IPS DF 6.9 (cell line): Measurements from ENCODE around the gene ACAD11.
"Not testable (repeated sequence)": the region's sequence is repeated elsewhere in the genome, so short reads cannot be mapped to it uniquely, and the experiment has no call there.

Experiments used
- DNase-seq: peaks from one replicate; pipeline ENCODE4 v3.0.0-alpha.2; 2013; ENCODE audit warnings: low read depth, low spot score
- H3K27ac ChIP-seq: one replicate; pipeline ENCODE4 v1.5.1; 2013; ENCODE audit warnings: low read length, control low read depth
- H3K27me3 ChIP-seq: 2 replicates; pipeline ENCODE4 v1.6.1; 2013; ENCODE audit warnings: mild to moderate bottlenecking, low read length; ENCODE audit not compliant: control insufficient read depth, insufficient read depth
- H3K36me3 ChIP-seq: 2 replicates; pipeline ENCODE4 v1.6.1; 2013; ENCODE audit warnings: low read length; ENCODE audit not compliant: control insufficient read depth, insufficient read depth
- H3K4me1 ChIP-seq: 2 replicates; pipeline ENCODE4 v1.6.1; 2013; ENCODE audit warnings: low read length; ENCODE audit not compliant: control insufficient read depth, insufficient read depth
- H3K4me3 ChIP-seq: 2 replicates; pipeline ENCODE4 v1.5.1; 2013; ENCODE audit warnings: mild to moderate bottlenecking, low read length
- H3K9me3 ChIP-seq: 2 replicates; pipeline ENCODE4 v1.6.1; 2013; ENCODE audit warnings: low read length, inconsistent platforms; ENCODE audit not compliant: control insufficient read depth, insufficient read depth
- WGBS: extraction: QIAGEN DNeasy Blood & Tissue Kit; methylation state at CpG from one replicate; pipeline ENCODE4 v1.1.7; 2013; ENCODE audit warnings: mixed read lengths, missing lambda C conversion rate; ENCODE audit not compliant: insufficient read length, insufficient coverage; 5-methylcytosine and 5-hydroxymethylcytosine counted together

The ACAD11 gene

DNA sequence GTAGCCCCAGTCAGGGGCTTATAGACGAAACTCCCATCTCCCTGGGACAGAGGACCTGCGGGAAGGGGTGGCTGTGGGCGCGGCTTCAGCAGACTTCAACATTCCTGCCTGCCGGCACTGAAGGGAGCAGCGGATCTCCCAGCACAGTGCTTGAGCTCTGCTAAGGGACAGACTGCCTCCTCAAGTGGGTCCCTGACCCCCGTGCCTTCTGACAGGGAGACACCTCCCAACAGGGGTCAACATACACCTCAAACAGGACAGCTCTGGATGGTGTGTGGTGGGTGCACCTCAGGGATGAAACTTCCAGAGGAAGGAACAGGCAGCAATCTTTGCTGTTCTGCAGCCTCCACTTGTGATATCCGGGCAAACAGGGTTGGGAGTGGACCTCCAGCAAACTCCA, 53.0 kb downstream of the ACAD11 start:
- no CpG with 5 or more reads among the region's 8 CpGs for WGBS
- H3K27ac ChIP-seq, DNase-seq: not testable (repeated sequence)

DNA sequence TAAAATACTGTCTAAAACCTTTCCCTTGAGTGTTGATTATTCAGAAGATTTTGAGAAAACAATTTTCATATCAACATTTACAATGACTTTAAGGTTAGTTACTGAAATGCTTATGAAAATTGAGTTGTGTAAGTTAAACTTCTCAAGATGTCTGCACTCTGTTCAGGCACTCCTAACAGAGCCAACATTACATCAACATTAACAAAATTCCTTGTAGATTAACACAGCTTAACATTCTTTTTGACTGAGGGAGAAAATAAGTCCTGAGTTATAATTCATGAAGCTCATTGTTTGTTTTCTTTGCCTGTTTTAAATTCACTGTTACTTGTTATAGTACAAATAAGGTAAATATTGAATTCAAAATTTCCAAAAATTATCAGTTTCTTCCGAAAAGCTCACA, 53.5 kb downstream of the ACAD11 start:
- no peaks in the 10 kb centered on the region for H3K9me3 ChIP-seq
- no peak overlapping the region for H3K27ac ChIP-seq
- no peaks in the 10 kb centered on the region for H3K36me3 ChIP-seq
- H3K27me3 ChIP-seq, result no peaks in the 10 kb centered on the region
- no peak for DNase-seq
- H3K4me1 ChIP-seq, result no peaks in the 10 kb centered on the region; the same call in 1 of the 2 replicates
- no peak overlapping the region for H3K4me3 ChIP-seq
- WGBS, result no CpG with 5 or more reads among the region's 1 CpG

More for the DNA sequence above, 53.0 kb downstream of the ACAD11 start:
- H3K36me3 ChIP-seq, H3K27me3 ChIP-seq, H3K4me3 ChIP-seq, H3K9me3 ChIP-seq, H3K4me1 ChIP-seq: not testable (repeated sequence)

DNA sequence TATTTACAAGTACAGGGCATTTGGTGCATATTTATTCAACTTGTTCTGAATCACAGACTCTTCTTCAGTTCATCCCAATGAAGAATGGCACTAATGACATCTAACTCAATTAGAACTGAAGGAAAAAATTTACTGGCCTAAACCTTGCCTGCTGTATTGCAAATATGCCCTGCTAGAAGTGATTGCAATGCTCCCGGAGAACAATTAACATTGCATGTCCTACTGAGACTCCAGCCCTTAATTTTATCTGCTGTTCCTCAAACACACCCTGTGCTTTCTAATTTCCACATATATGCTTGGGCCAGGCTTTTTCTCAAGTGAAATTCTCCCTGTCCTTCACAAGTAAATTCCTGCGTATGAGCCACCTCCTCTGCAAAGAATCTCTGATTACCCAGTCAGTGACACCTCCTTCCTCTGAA, 54.2 kb downstream of the ACAD11 start:
- Histone ChIP-seq H3K27me3 (no peaks in the 10 kb centered on the region), H3K27ac (no peak overlapping the region), H3K9me3 (no peaks in the 10 kb centered on the region), H3K4me1 (no peaks in the 10 kb centered on the region; the same call in 1 of the 2 replicates), H3K36me3 (no peaks in the 10 kb centered on the region), H3K4me3 (no peak overlapping the region)
- no CpG with 5 or more reads among the region's 2 CpGs for WGBS
- DNase-seq, result no peak

DNA sequence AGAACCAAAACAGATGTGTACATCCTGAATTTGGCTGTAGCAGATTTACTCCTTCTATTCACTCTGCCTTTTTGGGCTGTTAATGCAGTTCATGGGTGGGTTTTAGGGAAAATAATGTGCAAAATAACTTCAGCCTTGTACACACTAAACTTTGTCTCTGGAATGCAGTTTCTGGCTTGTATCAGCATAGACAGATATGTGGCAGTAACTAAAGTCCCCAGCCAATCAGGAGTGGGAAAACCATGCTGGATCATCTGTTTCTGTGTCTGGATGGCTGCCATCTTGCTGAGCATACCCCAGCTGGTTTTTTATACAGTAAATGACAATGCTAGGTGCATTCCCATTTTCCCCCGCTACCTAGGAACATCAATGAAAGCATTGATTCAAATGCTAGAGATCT, 59.0 kb downstream of the ACAD11 start:
- WGBS, result no CpG with 5 or more reads among the region's 1 CpG
- H3K27me3 ChIP-seq, DNase-seq, H3K4me3 ChIP-seq, H3K36me3 ChIP-seq, H3K27ac ChIP-seq, H3K4me1 ChIP-seq, H3K9me3 ChIP-seq: not testable (repeated sequence)

DNA sequence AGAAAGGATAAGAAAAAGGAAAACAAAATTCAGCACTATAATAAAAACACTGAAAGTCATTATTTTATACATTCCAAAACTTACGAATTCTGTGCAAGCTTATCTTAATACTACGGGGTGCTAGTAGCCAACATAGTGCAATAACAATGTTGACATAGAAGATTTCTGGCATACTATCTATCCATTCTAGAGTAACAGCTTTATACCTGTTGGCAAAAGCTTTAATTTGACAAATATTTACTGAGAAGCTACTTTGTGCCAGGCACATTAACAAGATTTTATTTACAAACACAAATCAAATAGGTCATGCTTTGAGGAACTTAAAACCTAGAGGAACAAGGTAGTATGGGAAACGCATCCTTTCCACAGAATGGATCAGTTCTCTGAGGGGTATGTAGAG, 61.4 kb downstream of the ACAD11 start:
- no CpG with 5 or more reads among the region's 3 CpGs for WGBS
- H3K9me3 ChIP-seq, result no peaks in the 10 kb centered on the region
- H3K27ac ChIP-seq, result no peak overlapping the region
- H3K36me3 ChIP-seq, result no peaks in the 10 kb centered on the region
- H3K4me3 ChIP-seq, result no peak overlapping the region
- no peaks in the 10 kb centered on the region for H3K27me3 ChIP-seq
- DNase-seq, result no peak
- H3K4me1 ChIP-seq, result no peaks in the 10 kb centered on the region

DNA sequence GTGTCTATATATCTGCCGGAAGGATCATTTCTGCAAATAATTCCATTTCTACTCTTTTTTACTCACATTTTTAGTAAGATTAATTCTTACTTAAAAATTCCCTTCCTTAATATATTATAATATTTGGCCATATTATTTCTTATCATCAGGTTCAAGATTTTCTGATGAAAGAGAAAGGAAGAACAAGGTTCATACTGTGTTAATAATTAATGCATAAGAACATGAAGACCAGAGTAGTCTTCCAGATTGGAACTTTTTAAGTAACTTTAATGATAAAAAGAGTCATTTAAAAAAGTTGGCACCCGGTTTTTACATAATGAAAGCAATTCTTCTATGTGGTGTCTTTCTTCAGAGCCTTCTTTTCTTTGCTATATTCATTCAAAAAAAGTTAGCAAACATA, 61.9 kb downstream of the ACAD11 start:
- DNase-seq, result no peak
- Histone ChIP-seq H3K9me3 (no peaks in the 10 kb centered on the region), H3K4me3 (no peak overlapping the region), H3K4me1 (no peaks in the 10 kb centered on the region), H3K27me3 (no peaks in the 10 kb centered on the region), H3K27ac (no peak overlapping the region), H3K36me3 (no peaks in the 10 kb centered on the region)
- no CpG with 5 or more reads among the region's 2 CpGs for WGBS

DNA sequence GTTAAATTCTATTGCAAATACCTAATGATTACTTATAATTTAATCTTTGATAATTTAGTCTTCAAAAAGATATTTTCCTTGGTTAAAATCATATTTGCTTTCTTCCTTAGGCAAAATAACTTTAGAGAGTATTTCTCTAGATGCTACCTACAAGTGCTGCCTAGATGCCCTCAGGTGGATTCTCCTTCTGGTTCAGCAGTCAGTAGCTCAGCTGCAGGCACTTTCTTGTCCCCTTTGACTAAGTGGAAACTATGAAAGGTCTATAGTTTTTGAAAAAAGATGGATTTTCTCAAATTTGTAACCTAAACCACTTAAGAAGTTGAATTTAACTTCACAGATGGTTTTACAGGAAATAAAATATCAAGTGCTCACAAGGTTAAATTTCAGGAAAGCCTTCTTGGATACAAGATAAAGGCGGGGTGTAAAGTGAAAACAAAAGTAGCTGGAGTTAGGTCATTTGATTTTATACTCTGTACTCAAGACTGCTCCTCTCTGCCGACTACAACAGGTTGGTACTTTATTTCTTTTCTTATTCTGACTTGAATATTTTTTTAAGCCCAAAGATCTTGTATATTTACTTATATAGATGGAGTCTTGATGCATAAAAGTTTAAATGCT, 62.7 kb downstream of the ACAD11 start, which contains the start of gene ACKR4:
ACKR4 (plus strand) TSS at position 455 of the 618 bp plus-strand sequence. CDS start 3,128 bp downstream, outside the sequence.
- WGBS, result no CpG with 5 or more reads among the region's 2 CpGs
- Histone ChIP-seq H3K4me1 (no peaks in the 10 kb centered on the region), H3K27ac (no peak within 1 kb of the TSS), H3K4me3 (no peak within 1 kb of the TSS), H3K36me3 (no peaks in the 10 kb centered on the region), H3K27me3 (no peaks in the 10 kb centered on the region), H3K9me3 (no peaks in the 10 kb centered on the region)
- no peak for DNase-seq

DNA sequence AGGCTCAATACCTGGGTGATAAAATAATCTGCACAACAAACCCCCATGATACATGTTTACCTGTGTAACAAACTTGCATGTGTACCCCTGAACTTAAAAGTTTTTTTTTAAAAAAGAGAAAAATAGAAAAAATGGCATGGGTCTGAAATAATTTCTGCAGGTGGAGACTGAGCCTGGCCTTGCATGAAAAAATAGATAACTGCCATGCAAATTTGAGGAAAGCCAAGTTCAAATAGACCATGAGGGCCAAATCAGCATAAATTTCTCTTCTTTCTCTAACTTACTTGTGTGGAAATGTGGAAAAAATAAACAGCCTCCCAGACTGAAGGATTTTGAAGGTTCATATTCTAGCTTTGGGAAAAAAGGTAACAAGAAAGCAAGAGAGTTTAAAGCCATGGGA, 63.3 kb downstream of the ACAD11 start:
- no peaks in the 10 kb centered on the region for H3K4me1 ChIP-seq
- H3K36me3 ChIP-seq, result no peaks in the 10 kb centered on the region
- H3K27ac ChIP-seq, result no peak overlapping the region
- no peaks in the 10 kb centered on the region for H3K9me3 ChIP-seq
- no peak for DNase-seq
- H3K4me3 ChIP-seq, result no peak overlapping the region
- H3K27me3 ChIP-seq, result no peaks in the 10 kb centered on the region

DNA sequence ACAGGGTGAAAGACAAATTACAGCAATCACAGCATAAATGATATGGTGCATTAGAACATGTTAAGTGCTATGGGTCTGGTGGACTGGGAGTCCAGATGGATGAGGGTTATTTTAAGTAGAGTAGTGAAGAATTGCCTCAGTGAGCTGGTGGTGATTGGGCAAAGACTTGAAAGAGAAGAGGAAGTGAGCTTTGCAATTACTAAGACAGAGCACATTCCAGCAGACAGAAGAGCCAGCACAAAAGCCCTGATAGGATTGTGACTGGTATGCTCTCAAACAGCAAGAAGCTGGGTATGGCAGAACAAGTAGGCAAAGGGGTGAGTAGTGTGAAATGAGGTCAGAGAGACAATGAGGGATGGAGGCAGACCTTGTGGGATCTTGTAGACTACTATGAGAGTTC, 64.6 kb downstream of the ACAD11 start:
- Histone ChIP-seq H3K4me3 (no peak overlapping the region), H3K9me3 (no peaks in the 10 kb centered on the region), H3K36me3 (no peaks in the 10 kb centered on the region), H3K27ac (no peak overlapping the region), H3K27me3 (no peaks in the 10 kb centered on the region), H3K4me1 (no peaks in the 10 kb centered on the region)
- no peak for DNase-seq

DNA sequence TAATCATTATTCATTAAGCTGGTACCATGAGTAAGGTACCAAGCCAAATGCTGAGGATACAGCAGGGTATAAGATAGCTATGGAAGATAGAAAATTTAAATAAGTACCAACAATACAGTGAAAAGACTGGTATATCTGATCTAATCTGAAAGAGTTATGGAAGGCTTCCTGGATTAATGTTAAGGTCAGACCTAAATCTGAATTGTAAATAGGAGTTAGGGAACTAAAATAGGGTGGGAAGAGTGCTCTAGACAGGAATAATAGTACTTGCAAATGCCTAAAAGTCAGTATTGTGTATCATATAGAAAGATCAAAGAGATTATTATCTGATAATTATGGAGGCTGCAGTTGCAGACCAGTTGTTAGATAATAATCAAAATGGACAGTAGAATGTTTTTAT, 65.1 kb downstream of the ACAD11 start:
- Histone ChIP-seq H3K36me3 (no peaks in the 10 kb centered on the region), H3K27me3 (no peaks in the 10 kb centered on the region), H3K27ac (no peak overlapping the region), H3K4me3 (no peak overlapping the region), H3K9me3 (no peaks in the 10 kb centered on the region), H3K4me1 (no peaks in the 10 kb centered on the region)
- DNase-seq, result no peak

DNA sequence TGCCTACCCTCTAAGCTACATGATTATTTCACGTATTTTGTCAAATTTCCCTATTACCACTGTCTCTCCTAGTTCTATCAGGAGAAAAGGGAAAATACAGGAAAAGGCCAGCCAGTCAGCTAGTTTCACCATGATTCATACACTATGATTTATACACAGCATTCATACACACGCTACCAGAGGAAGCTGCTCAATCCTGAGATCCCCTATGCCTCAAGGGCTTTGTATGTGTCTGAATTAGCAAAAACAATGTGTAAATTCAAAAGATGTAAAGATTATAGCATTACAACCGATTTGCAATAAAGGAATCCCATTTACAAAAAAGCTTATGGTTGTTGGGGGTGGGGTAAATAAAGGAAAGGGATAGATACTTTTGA, 65.7 kb downstream of the ACAD11 start:
- no peaks in the 10 kb centered on the region for H3K27me3 ChIP-seq
- no peaks in the 10 kb centered on the region for H3K4me1 ChIP-seq
- H3K4me3 ChIP-seq, result no peak overlapping the region
- DNase-seq, result no peak
- H3K27ac ChIP-seq, result no peak overlapping the region
- WGBS, result no CpG with 5 or more reads among the region's 3 CpGs
- H3K9me3 ChIP-seq, result no peaks in the 10 kb centered on the region
- H3K36me3 ChIP-seq, result no peaks in the 10 kb centered on the region
